GM21786 (cell line): Measurements from ENCODE around the gene RUNX3.

Experiments used
- ATAC-seq: cut with Tn5 transposase; IDR thresholded peaks from one replicate; pipeline ENCODE4 v1.9.1; 2021; ENCODE audit not compliant: unreplicated experiment

Gene RUNX3

DNA sequence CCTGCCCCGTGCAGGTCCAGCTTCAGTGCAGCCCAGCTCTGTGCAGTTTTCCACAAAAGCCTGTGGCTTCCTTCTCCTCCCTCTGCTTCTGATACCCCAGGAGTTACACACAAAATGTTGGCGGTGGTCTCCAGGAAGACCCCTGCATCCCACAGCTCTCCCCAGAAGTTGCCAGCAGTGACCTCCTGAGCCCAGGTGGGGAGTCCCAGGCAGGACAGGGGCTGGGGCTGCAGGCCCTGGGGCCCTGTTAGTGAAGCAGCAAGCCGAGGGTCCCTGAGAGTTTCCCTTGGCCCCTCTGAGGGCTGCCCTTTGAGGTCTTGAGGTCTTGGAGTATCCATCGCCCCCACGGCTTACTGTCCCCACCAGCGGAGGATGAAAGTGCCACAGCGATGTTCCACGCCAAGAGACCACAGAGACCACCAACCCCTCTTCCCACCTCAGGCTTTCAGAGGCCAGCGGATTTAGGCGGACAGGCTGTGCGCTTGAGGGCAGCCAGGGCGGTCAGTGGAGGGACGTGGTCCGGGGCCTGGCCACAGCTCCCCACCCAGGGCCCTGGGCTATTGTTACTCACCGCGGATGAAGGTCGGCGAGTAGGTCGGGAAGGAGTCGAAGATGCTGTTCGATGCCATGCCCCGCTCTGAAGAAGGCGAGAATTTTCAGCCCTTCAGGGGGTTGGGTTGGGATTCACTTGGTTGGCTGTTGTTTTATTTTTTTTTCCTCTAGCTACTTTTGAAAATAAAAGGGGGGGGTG is 34.0 kb upstream of the RUNX3 start:
- no peak for ATAC-seq

DNA sequence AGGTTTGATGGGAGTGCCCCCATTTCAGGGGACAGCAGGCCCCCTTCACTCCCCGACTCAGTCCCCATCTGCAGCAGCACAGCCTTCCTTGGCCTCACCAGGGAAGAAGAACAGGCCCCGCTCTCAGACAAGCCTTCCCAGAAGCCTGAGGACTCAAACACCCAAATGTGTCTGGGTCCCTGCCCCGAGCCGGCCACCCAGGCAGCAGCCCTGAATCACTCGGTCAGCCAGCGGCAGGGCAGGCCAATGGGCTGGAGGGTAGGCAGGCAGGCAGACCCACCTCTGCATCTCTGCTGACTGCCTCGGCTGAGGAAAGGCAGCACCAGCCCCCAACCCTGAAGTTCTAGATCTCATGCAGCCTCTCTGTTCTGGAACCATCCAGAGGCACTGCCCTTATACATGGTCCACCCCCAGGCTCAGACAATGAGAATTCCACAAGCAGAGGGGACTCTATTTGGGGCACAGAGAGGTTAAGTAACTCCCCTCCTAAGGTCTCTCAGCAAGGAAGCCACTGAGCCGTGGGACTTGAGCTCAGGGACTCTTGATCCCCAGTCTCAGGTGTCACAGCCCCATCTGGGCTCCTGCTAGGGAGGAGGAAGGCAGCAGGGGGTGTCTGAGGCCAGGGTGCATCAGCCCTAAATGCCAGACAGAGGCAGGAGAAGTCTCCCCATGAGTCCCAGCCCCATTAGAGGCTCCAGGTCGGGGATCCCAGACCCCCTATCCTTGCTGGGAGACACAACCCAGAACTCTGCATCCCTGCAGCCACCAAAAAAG is 33.2 kb upstream of the RUNX3 start:
- ATAC-seq = no peak

DNA sequence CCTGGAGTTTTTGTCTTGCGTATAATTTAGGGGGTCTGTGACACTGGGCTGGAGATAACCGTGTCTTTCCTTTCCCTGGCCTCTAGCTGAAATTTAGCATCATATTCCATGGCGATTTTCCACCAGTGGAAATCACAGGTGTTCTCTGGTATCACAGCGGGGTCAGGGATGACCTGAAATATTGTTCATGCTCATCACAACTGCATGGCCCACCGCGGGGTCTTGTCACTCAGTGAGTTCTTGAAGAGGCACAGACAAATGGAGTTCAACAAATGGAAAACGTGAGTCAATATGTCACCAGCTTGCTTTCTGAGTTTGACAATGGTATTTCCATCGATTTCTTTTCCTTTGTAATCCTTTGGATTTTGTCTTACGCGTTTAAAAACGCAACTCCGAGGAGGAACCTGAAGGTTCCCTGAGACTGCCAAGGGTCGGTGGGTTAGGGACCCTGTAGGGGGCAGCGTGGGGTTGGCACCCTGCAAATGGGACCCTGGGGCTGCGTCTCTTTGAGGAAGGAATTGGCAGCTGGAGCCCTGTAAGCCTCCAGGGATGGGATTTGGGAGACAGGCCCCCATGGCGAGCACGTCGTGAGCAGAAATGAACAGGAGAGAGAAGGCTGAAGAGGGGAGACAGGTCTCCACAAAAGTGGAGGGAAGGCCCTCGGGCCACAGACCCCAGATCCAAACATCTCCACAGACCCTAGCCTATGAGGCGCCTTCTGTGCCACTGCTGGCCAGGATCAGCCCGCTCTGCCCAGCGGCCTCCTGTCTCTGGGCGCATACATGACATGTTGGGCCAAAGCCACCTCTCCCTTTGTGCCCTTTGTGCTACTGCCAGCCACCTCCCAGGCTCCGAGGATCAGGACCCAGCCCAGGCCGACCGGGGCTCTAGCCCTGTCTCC is 32.1 kb upstream of the RUNX3 start:
- no peak for ATAC-seq

DNA sequence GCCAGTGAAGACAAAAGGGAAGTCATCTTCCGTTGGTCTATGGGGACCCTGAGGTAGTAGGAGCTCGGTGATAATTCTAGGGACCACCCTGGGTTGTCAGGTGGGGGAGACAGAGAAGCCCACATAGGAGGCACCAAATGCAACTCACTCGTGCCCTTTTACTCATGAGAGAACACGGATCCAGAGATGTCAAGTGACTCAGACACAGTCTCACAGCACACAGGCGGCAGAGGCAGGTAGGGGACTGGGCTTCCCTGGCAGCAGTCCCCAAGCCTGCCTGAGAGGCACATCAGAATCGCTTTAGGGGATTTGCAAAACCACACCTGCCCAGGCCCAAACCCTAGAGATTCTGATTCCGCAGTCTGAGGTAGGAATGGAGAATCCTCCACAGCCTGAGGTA is 31.3 kb upstream of the RUNX3 start:
- ATAC-seq = no peak

DNA sequence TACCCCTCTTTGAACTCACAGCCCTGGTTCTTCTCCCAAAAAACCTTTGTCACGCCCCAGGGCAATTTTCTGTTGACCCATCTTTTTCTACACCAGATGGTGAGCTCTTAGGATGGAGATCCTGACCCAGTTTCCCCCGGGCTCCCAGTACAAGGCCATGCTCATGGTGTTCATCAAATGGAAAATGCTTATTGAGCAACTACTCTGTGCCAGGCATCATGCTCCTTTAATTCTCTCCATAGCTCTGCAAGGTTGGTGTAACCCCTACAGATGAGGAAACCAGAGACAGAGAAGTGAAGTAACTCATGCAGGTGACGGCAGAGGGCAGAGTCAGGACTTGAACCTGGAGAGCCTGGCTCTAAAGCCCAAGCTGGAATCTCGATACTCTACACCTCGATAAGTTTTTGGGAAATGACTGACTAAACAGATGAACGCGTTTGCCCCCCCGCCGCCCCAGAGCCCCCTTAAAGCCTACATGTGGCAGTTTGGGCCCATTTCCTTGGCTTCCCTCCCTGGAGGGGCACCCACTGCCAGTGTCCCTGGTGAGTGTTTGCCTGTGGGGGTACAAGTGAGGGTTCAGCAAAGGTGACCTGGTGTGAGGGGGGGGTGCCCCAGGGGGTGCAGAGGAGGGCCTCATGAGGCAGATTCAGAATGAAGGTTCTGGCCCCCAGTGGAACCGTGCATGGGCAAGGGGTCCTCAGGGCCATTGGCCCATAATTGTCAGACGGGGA is 30.2 kb upstream of the RUNX3 start:
- ATAC-seq = no peak

DNA sequence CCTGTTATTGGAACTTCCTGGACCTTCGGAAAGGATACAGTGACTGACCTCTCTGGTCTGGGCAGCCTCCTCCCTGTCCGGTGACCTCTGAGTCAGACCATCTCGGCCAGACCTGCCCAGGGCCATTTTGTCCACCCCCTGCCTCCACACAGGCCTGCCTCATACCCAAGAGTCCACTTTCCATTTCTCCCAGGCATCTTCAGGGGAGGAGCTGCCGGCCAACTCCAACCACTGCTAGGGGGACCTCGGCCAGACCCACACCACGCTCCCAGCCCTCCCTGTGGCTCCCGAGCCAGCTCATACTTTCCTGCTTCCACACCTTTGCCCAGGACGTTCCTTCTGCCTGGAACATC is 29.5 kb upstream of the RUNX3 start:
- ATAC-seq = no peak

DNA sequence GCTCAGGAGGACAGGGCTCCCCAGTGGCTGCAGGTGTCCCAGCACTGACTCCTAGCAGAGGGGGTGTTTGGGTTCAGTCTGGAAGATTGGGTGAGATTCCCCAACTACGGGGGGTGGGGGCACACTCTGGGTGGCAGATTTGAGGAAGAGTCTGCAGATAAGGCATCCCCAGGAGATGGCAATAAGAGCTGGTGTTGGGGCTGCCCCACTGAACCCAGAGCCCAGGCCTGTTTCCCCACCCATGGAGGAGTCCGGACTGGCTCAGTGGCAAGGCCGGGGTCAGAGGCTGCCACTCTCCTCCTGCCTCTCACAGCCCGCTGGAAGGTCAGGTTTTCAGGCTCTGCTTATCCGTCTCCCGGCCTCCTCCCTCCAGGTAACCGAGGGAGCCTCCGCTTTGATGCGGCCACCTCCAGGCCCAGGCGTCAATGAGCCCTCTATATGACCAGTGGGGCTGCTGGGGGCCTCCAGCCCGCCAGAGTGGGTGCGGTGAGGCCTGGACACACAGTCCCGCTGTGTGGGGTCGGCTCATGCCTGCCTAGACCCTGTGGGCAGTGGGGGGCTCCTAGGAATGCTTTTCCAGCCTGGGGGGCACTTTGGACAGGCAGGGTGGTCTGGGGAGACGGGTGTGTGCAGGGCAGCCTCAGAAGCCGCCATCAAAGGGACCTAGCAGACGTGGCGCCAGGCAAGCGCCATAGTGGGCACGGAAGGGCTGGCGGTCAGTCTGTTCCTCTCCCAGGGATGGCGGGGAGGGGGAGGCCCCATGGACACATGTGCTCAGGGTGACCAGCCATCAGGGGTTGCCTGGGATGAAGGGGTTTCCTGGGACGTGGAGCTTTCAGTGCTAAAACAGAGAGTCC is 28.9 kb upstream of the RUNX3 start:
- ATAC-seq = no peak

DNA sequence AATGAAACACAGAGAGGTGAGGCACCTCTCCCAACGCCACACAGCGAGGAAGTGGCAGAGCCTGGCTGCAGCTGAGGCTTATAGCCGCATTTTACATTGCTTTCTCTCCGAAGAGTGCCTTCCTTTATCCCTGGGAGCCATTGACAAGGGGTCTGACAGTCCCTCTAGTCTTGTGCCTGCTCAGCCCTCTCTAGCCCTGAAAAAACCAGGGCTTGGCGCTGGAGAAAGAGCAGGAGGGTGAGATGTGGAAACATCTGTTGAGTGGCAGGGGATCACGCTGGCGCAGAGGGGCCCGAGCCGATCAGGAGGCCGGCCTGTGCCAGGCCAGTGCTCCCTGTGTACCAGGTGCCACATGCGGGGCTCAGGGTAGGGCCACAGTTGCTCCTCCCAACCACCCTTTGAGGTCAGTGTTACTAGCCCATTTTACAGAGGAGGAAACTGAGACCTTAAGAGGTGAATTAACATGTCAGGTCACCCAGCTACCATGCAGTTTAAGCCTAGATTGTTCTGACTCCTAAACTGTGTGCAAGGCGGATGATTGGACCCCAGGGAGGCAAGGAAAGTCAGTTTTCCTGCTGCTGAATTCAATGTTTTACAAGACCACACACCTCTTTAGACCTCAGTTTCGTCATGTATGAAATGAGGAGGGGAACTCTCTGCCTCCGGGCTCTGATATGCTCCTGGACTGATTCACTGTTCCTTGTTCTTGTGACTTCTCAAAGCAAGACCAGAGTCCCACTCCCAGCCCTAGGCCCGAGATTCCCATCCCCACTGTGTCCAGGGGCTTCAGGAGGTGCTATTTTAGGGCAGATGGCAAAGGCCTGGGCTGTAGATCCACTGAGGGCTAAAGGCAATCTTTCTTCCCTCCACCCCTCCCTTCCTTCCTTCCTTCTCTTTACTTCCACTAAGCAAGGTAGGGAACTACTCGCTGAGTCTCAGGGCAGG is 28.0 kb upstream of the RUNX3 start:
- ATAC-seq = no peak

DNA sequence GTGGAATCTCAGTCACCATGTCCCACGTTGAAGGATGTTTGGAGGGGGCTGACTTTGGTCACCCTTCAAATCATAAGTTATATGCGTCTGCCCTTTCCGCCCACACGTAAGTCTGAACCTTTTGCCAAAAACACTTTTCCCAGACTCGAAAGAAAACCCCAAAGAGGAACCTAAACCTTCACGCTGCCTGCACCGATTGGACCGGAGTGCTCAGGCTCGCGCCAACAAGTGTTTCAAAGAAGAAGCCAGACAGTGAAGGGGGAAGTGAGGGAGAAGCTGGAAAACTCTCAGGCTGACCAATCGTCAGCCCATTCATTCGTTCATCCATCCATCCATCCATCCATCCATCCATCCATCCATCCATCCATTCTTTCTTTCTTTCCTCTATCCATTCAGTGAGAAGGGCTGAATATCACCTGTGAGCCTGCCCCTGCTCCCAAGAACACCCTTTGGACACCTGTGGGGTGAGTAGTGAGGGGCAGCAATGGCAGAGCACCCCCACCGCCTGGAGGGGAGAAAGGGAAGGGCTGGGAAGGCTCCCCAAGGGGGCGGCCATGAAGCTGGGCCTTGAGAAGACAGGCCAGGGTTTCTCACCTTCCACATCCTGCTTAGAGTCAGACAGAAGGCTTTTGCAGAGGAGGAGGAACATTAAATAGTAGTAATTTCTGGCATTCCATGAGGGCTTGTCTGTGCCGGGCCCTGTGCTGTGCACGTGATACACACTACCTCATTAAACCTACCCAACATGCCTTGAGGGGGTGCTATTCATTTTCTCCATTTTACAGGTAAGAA is 27.1 kb upstream of the RUNX3 start:
- no peak for ATAC-seq

DNA sequence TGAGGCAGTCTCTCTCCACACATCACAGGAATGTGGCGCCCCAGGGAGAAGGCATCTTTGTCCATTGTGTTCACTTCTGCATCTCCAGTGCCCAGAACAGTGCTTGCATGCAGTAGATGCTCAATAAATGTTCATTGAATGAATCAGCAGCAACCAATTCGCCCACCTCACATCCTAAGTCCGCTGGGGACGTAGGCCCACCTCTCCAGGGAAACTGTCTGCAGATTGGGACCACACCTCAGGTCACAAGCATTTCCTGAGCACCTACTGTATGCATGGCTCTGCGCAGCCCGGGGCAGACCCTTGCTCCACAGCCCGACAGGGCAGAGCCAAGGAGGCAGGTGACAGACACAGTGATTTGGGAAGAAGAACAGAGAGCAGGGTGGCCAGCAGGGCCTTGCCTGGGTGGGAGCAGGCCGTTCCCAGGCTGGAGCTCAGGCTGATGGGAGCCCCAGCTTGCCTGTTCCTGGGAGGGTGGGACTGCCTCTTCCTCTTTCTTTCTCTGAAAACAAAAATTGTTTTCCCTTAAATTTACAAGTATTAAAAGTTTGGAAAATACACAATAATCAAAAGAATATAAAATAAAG is 25.8 kb upstream of the RUNX3 start:
- no peak for ATAC-seq

DNA sequence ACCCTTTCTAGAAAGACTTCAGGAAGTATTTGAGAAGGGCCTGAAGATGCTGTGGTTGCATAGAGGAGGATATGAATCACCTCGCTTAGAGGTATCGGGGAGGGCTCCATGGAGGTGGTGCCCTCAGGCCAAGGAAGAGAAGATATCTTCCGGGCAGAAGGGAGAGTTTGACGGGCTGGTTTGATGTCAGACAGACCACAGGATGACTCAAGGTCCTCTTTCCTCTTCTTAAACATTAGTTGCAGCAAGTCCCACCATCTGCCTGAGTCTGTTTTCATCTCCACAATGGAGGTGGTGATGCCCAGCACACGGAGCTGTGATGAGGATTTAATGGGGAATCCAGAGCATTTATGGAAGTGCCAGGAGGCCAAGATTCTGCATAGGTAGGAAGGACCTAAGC is 25.1 kb upstream of the RUNX3 start:
- peak; percentile 54 for ATAC-seq

DNA sequence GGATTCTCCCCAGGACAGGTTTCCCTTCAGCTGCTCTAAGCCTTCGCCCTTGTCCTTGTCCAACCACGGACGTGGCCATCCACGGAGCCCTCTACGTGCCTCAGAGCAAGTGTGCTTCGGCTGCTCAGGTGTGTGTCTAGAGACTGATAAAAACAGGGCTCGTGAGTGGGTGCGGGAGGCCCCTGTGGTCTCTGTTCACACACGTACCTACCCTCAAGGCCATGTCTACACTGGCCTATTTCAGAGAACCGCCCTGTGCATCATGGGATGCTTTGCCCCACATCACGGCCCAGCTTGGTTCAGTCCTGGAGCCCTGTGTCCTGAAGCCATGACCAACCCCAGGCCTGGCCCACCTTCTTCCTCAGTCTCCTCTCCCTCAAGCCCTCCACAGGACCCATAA is 24.6 kb upstream of the RUNX3 start:
- ATAC-seq = no peak

DNA sequence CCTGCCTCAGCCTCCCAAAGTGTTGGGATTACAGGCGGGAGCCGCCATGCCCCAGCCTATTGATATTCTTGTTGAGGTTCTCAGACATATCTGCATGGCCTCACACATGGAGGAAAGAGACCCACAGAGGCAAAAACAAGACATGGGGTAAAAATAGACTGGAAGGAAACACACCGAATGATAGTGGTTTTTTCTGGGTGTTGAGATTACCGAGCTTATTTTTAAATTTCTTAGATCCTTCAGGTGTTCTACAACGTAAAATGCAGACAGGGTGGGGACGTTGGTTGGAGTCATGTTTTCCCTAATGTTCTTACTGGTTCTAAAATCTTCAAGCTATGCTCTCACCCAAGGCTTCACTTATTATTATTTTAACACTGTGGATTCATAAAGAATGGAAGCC is 23.9 kb upstream of the RUNX3 start:
- no peak for ATAC-seq

DNA sequence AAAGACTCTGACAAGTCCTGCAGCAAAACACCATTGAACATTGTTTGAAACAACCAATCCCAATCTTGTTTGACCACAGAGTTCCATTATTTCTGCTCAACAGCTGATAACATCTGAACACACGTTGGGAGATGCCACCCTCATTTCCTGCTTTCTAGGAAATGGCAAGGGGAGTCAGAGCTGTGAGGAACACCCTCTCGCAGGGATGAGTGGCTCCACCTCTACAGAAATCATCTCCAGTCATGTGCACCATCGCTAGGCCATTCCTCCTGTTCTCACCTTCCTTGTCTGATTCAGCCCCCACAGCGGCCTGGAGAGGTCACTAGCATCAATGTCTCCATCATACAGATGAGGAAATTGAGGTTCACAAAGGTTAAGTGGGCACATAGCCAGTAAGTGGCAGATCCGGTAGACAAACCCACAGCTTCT is 22.4 kb upstream of the RUNX3 start:
- ATAC-seq = no peak

DNA sequence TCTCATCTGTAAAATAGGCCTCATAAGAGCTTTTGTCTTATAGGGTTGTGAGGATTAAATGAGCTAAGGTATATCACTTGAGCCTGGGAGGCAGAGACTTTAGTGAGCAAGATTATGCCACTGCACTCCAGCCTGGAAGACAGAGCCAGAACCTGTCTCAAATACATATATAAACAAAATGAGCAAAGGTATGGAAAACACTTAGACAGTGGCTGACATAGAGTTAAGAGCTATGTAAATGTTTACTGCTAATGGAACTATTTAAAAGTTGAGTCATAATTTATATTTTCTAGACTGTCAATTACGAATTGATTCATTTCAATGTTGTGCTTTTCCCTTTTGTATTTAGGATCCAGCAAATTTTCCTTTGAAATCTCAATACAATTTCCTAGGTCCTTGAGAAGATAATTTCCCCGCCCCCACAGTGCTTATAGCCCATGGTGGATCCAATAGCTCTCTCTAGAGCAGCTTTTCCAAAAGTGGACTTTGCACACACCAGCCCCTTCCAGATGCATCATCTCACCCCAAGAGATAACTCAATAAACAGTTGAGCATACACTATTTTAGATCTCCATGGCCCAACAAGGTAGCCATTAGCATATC is 21.8 kb upstream of the RUNX3 start:
- ATAC-seq = no peak

DNA sequence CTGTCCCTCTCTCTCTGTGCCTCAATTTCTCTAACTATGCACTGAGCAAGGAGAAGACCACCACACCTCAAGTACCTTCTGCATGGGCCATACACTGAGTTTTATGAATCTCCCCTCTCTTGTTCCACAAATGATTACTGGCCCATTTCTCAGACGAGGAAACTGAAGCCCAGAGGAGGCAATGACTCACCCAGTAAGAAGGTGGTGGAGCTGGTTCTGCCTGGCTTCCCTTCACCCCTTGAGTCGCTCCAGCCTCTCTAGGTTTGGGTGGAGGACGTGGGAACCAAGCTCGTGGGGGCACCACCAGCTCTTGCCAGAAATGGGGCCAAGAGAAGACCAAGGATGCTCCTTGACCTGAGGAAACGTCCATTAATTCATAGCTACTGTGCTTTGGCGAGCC is 21.3 kb upstream of the RUNX3 start:
- no peak for ATAC-seq

DNA sequence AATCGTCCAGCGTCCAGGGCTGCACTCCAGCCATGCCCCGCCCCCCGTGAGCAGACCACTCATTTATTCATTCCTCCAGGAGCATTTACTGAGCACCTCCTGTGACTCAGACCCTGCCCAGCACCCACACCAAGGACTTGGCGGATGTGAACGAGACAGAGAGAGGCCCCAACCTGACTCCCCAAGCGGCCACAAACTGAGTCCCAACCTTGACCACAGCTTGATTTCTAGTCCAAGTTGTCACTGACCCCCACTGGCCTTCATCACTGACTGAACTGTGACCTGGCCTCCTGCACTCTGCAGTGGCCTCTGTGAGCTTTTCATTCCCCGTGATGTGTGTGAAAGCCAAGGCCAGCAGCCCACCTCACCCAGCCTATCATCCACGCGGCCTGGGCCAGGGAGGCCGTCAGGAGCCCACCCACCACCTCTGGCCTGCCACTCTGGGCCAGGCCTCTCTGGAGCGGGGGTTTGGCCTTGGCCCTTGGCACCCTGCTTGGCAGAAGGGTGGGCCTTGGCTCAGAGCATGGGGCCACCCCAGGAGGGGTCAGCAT is 19.3 kb upstream of the RUNX3 start:
- ATAC-seq = no peak
